Gastrocnemius medialis (tissue), 4 donors: ENCODE results near the gene RPP25. TPM values are rescaled to one million over a fixed set of nuclear protein-coding genes. Genes with fewer than 3 reads are reported as not detected.

Source experiments
- ATAC-seq, 2 donors: fragments of 150-250 bp; one replicate each; pipeline ENCODE4 v1.9.1; 2016
- DNase-seq, 2 donors: peaks; one replicate each; pipeline ENCODE4 v3.0.0-alpha.2; 2019
- H3K27ac ChIP-seq, 4 donors: fragments of 200-600 bp; sonication (generic); 1 replicate in 1 of 4; 2 replicates in 3 of 4; pipeline ENCODE4 v1.5.1; 2016 to 2018; ENCODE audit warnings: mild to moderate bottlenecking in 2 of 4, moderate library complexity in 1 of 4
- H3K27me3 ChIP-seq, 3 donors: fragments of 200-600 bp; sonication (generic) in 2 of 3; 1 replicate in 1 of 3; 2 replicates in 2 of 3; pipeline versions ENCODE4 v1.5.1 to v1.6.0; 2016 to 2019; ENCODE audit warnings: mild to moderate bottlenecking in 1 of 3, moderate library complexity in 1 of 3
- H3K36me3 ChIP-seq, 2 donors: fragments of 200-600 bp; sonication (generic) in 1 of 2; one replicate each; pipeline ENCODE4 v1.5.1; 2017 to 2018
- H3K4me1 ChIP-seq, 2 donors: fragments of 200-600 bp; sonication (generic) in 1 of 2; one replicate each; pipeline ENCODE4 v1.5.1; 2016 to 2017; ENCODE audit warnings: mild to moderate bottlenecking in 2 of 2
- H3K4me3 ChIP-seq, 4 donors: fragments of 200-600 bp; sonication (generic) in 3 of 4; 1 replicate in 1 of 4; 2 replicates in 3 of 4; pipeline ENCODE4 v1.5.1; 2016 to 2019; ENCODE audit warnings: mild to moderate bottlenecking in 2 of 4
- H3K9me3 ChIP-seq, 3 donors: fragments of 200-600 bp; sonication (generic) in 2 of 3; 1 replicate in 1 of 3; 2 replicates in 2 of 3; pipeline ENCODE4 v1.5.1; 2016 to 2019
- CTCF ChIP-seq, 5 experiments: fragments of 450-650 bp in 3 of 5; fragments of 200-600 bp in 2 of 5; sonication (generic) in 2 of 5; IDR thresholded peaks in 4 of 5; conservative IDR thresholded peaks in 1 of 5; 1 replicate in 4 of 5; 2 replicates in 1 of 5; pipeline ENCODE4 v1.5.1; 2016 to 2019; ENCODE audit warnings: antibody characterized with exemption in 5 of 5, mild to moderate bottlenecking in 3 of 5, moderate library complexity in 3 of 5
- POLR2A ChIP-seq, 2 donors: fragments of 450-650 bp; IDR thresholded peaks; one replicate each; pipeline ENCODE4 v1.6.1; 2017; ENCODE audit warnings: antibody characterized with exemption in 2 of 2, mild to moderate bottlenecking in 2 of 2, moderate library complexity in 2 of 2
- in situ Hi-C, 4 donors: fragments of 200-750 bp; cut with MboI; loops; one replicate each; pipeline versions ENCODE4 v1.15.0 to v1.8.0; 2017; ENCODE audit warnings: low sequenced_read_pairs in 4 of 4
- intact Hi-C: fragments of 100-400 bp; cut with DNase I; formaldehyde crosslinking; loops from one replicate; pipeline ENCODE4 v1.15.1; 2023; ENCODE audit warnings: low total_unique reads
- total RNA-seq, 4 donors: library from RNA; depleted of rRNA; stranded (reverse); fragments of >200 nt; gene quantifications; one replicate each; pipeline versions ENCODE4 v1.1.0 to v1.2.3, GENCODE V29; 2016

Gene RPP25
- total RNA-seq, 4 donors from 2014 or later = 1.0 to 5.1 (median 1.9) TPM

GRCh38 chr15:74983725-74984231 lies 27.2 kb upstream of the RPP25 start:
- Histone ChIP-seq H3K36me3 (no peaks in the 10 kb centered on the region), H3K4me1 (no peaks in the 10 kb centered on the region), H3K27ac (no peak overlapping the region), H3K9me3 (no peaks in the 10 kb centered on the region), H3K4me3 (no peak overlapping the region), H3K27me3 (peaks cover 0 to 7% (median 0%) of the 10 kb centered on the region in 3 donors)
- DNase-seq (no peak), ATAC-seq (no peak)
- intact Hi-C loops = no loop called here
- TF ChIP-seq POLR2A (IDR thresholded peaks at IDR 0.05) = no peak
- TF ChIP-seq CTCF (IDR thresholded peaks at IDR 0.05 in 4 of 5, conservative IDR thresholded peaks at IDR 0.05 in 1 of 5) = no peak
- in situ Hi-C loops = no loop called here

DNA sequence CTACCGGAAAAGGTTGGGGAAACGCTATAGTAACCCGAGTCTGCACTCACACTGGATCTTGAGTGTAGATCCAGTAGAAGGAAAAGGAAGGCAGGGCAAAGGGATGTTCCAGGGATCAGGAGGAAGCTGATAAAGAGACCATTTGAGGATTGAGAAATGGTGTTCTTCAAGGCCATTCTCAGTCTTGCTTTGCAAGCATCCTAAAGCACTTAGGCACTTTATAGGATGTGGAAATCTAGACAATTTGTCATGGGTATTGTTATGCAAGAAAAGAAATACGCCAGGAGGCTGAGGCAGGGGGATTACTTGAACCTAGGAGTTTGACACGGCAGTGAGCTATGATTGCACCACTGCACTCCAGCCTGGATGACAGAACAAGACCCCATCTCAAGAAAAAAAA lies 25.6 kb upstream of the RPP25 start:
- Histone ChIP-seq H3K4me3 (no peak overlapping the region), H3K27me3 (peaks cover 0 to 7% (median 0%) of the 10 kb centered on the region in 3 donors), H3K9me3 (no peaks in the 10 kb centered on the region), H3K4me1 (no peaks in the 10 kb centered on the region), H3K27ac (no peak overlapping the region), H3K36me3 (no peaks in the 10 kb centered on the region)
- ATAC-seq (no peak), DNase-seq (no peak)
- no peak for TF ChIP-seq CTCF (IDR thresholded peaks at IDR 0.05 in 4 of 5, conservative IDR thresholded peaks at IDR 0.05 in 1 of 5)
- no peak for TF ChIP-seq POLR2A (IDR thresholded peaks at IDR 0.05)
- intact Hi-C loops (no loop called here), in situ Hi-C loops (no loop called here)

- Histone ChIP-seq H3K4me3 (no peak overlapping the region), H3K36me3 (no peaks in the 10 kb centered on the region), H3K9me3 (no peaks in the 10 kb centered on the region), H3K27me3 (peaks cover 0 to 4% (median 0%) of the 10 kb centered on the region in 3 donors), H3K4me1 (no peaks in the 10 kb centered on the region), H3K27ac (no peak overlapping the region)
- intact Hi-C loops (no loop called here), in situ Hi-C loops (no loop called here)
- DNase-seq (no peak), ATAC-seq (no peak)
- TF ChIP-seq CTCF (IDR thresholded peaks at IDR 0.05 in 4 of 5, conservative IDR thresholded peaks at IDR 0.05 in 1 of 5) (no peak), POLR2A (IDR thresholded peaks at IDR 0.05) (no peak)
These were observed 21.9 kb upstream of the RPP25 start for GRCh38 chr15:74978503-74978902.

GRCh38 chr15:74978077-74978476 lies 21.5 kb upstream of the RPP25 start:
- in situ Hi-C loops = no loop called here
- no peak overlapping the region for H3K27ac ChIP-seq
- H3K4me3 ChIP-seq = no peak overlapping the region
- no peak for TF ChIP-seq POLR2A (IDR thresholded peaks at IDR 0.05)
- no peak for TF ChIP-seq CTCF (IDR thresholded peaks at IDR 0.05 in 4 of 5, conservative IDR thresholded peaks at IDR 0.05 in 1 of 5)
- no peaks in the 10 kb centered on the region for H3K9me3 ChIP-seq
- H3K4me1 ChIP-seq = no peaks in the 10 kb centered on the region
- no peak for DNase-seq
- no peaks in the 10 kb centered on the region for H3K27me3 ChIP-seq
- no peaks in the 10 kb centered on the region for H3K36me3 ChIP-seq
- intact Hi-C loops = no loop called here
- ATAC-seq = no peak

DNA sequence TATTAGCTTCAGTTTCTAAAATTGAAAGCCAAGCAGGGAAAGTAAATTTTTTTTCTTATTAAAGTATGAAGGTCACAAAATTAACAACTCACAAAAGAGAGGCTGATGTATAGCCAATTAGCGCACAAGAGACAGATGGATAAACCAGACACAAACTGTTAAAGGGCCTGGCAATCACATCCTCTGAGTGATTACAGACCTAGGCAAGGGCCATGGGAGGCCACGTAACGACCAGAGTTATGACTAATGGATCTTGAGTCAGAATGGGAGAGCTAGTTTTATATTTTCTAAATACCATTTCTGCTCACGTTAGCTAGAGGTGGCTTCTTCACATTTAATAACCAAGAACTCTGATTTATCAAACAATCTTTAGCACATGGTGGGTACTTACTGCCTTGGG lies 21.0 kb upstream of the RPP25 start:
- no peak for ATAC-seq
- Histone ChIP-seq H3K9me3 (no peaks in the 10 kb centered on the region), H3K4me1 (no peaks in the 10 kb centered on the region), H3K4me3 (no peak overlapping the region), H3K27ac (no peak overlapping the region), H3K27me3 (no peaks in the 10 kb centered on the region), H3K36me3 (no peaks in the 10 kb centered on the region)
- in situ Hi-C loops = no loop called here
- TF ChIP-seq POLR2A (IDR thresholded peaks at IDR 0.05) (no peak), CTCF (IDR thresholded peaks at IDR 0.05 in 4 of 5, conservative IDR thresholded peaks at IDR 0.05 in 1 of 5) (no peak)
- intact Hi-C loops = no loop called here
- no peak for DNase-seq
